ENCODE results near the gene ZNF41. TPM values are rescaled to one million over a fixed set of nuclear protein-coding genes. Genes with fewer than 3 reads are reported as not detected.
"Not testable (repeated sequence)": the region's sequence is repeated elsewhere in the genome, so short reads cannot be mapped to it uniquely, and the experiment has no call there.

Gene ZNF41
- total RNA-seq, 8 experiments from 2014 or later = 3.7 to 9.8 (median 5.7) TPM

- Histone ChIP-seq H3K4me3 (no peak overlapping the region), H3K27ac (no peak overlapping the region), H3K4me1 (replicated peaks in 1 of 2) (peaks cover 3 to 8% of the 10 kb centered on the region in 2 donors)
- in situ Hi-C loops (cut with MboI; ENCODE audit: low pct_unique_long_range_greater_than_20kb in 2 of 9, low sequenced_read_pairs in 9 of 9, unreplicated experiment in 9 of 9) = loop anchor here in 6 of 9 experiments (25.0 kb wide), 2 partner anchors 295 to 320 kb away; partner anchors contain the start of genes CDK16 (in 4 of the 6) and UBA1 (in 2 of the 6)
- WGBS, 10 experiments = 0 to 88% (median 60%) methylated on average over 1 to 2 of the region's 2 CpGs; no CpG with 5 or more reads in 6 of the 10 experiments
- ATAC-seq (replicated peaks in 6 of 8) = no peak
Measured at GRCh38 chrX:47507153-47507867, 24.3 kb upstream of the ZNF41 start.

GRCh38 chrX:47503151-47503550, 20.1 kb upstream of the ZNF41 start:
- in situ Hi-C loops (cut with MboI; ENCODE audit: low pct_unique_long_range_greater_than_20kb in 2 of 9, low sequenced_read_pairs in 9 of 9, unreplicated experiment in 9 of 9) = loop anchor here in 6 of 9 experiments (25.0 kb wide), 2 partner anchors 291 to 316 kb away; partner anchors contain the start of genes CDK16 (in 4 of the 6) and UBA1 (in 2 of the 6)
- 24% methylated on average over 3 of the region's 5 CpGs; no CpG with 5 or more reads in 9 of the 10 experiments for WGBS, 10 experiments
- peak in 5 of 8 experiments; percentile 46 to 57 (median 49) for ATAC-seq (replicated peaks in 6 of 8)
- Histone ChIP-seq H3K4me3 (no peak overlapping the region), H3K4me1 (replicated peaks in 1 of 2) (peaks cover 17 to 26% of the 10 kb centered on the region in 2 donors), H3K27ac (no peak overlapping the region)

- 10 to 100% (median 56%) methylated on average over 1 to 4 of the region's 7 CpGs; no CpG with 5 or more reads in 5 of the 10 experiments for WGBS, 10 experiments
- peaks cover 17 to 26% of the 10 kb centered on the region in 2 donors for H3K4me1 ChIP-seq (replicated peaks in 1 of 2)
- no peak overlapping the region for H3K27ac ChIP-seq
- in situ Hi-C loops (cut with MboI; ENCODE audit: low pct_unique_long_range_greater_than_20kb in 2 of 9, low sequenced_read_pairs in 9 of 9, unreplicated experiment in 9 of 9) = loop anchor here in 6 of 9 experiments (25.0 kb wide), 2 partner anchors 290 to 315 kb away; partner anchors contain the start of genes CDK16 (in 4 of the 6) and UBA1 (in 2 of the 6)
- peak in 5 of 8 experiments; percentile 61 to 85 (median 74) for ATAC-seq (replicated peaks in 6 of 8)
- no peak overlapping the region for H3K4me3 ChIP-seq
Measured at GRCh38 chrX:47502316-47503125, 19.5 kb upstream of the ZNF41 start.

- in situ Hi-C loops (cut with MboI; ENCODE audit: low pct_unique_long_range_greater_than_20kb in 2 of 9, low sequenced_read_pairs in 9 of 9, unreplicated experiment in 9 of 9) = loop anchor here in 6 of 9 experiments (25.0 kb wide), 2 partner anchors 289 to 314 kb away; partner anchors contain the start of genes CDK16 (in 4 of the 6) and UBA1 (in 2 of the 6)
- Histone ChIP-seq H3K27ac (peak overlapping the region in 1 of 2 donors; percentile 20), H3K4me3 (no peak overlapping the region), H3K4me1 (replicated peaks in 1 of 2) (peaks cover 17 to 26% of the 10 kb centered on the region in 2 donors)
- peak; percentile 16 to 81 (median 45) for ATAC-seq (replicated peaks in 6 of 8)
- 0 to 71% (median 10%) methylated on average over 1 to 7 of the region's 7 CpGs; no CpG with 5 or more reads in 1 of the 10 experiments for WGBS, 10 experiments
Measured at GRCh38 chrX:47501226-47502074, 18.4 kb upstream of the ZNF41 start.

GRCh38 chrX:47500554-47500953, 17.5 kb upstream of the ZNF41 start:
- ATAC-seq (replicated peaks in 6 of 8) = no peak
- Histone ChIP-seq H3K4me3 (no peak overlapping the region), H3K27ac (no peak overlapping the region), H3K4me1 (replicated peaks in 1 of 2) (peaks cover 17 to 26% of the 10 kb centered on the region in 2 donors)
- in situ Hi-C loops (cut with MboI; ENCODE audit: low pct_unique_long_range_greater_than_20kb in 2 of 9, low sequenced_read_pairs in 9 of 9, unreplicated experiment in 9 of 9) = loop anchor here in 6 of 9 experiments (25.0 kb wide), 2 partner anchors 288 to 313 kb away; partner anchors contain the start of genes CDK16 (in 4 of the 6) and UBA1 (in 2 of the 6)
- WGBS, 10 experiments = 19 to 100% (median 80%) methylated on average over 1 to 5 of the region's 5 CpGs; no CpG with 5 or more reads in 5 of the 10 experiments

- in situ Hi-C loops (cut with MboI; ENCODE audit: low pct_unique_long_range_greater_than_20kb in 2 of 9, low sequenced_read_pairs in 9 of 9, unreplicated experiment in 9 of 9) = no loop called here
- Histone ChIP-seq H3K27ac (no peak overlapping the region), H3K4me3 (no peak overlapping the region), H3K4me1 (replicated peaks in 1 of 2) (peaks cover 17 to 26% of the 10 kb centered on the region in 2 donors)
- peak in 2 of 8 experiments; percentile 23 to 24 for ATAC-seq (replicated peaks in 6 of 8)
- 44 to 77% (median 60%) methylated on average over 1 to 3 of the region's 3 CpGs; no CpG with 5 or more reads in 7 of the 10 experiments for WGBS, 10 experiments
Measured at GRCh38 chrX:47499293-47499692, 16.3 kb upstream of the ZNF41 start.

- 43 to 51% methylated on average over 2 of the region's 4 CpGs; no CpG with 5 or more reads in 8 of the 10 experiments for whole genome bisulfite sequencing, 10 experiments
- in situ Hi-C loops (cut with MboI; ENCODE audit: low pct_unique_long_range_greater_than_20kb in 2 of 9, low sequenced_read_pairs in 9 of 9, unreplicated experiment in 9 of 9) = no loop called here
- H3K4me1 ChIP-seq (replicated peaks in 1 of 2) = peaks cover 17 to 26% of the 10 kb centered on the region in 2 donors
Measured at GRCh38 chrX:47498411-47498810, 15.4 kb upstream of the ZNF41 start.

GRCh38 chrX:47497271-47497888, 14.4 kb upstream of the ZNF41 start:
- in situ Hi-C loops (cut with MboI; ENCODE audit: low pct_unique_long_range_greater_than_20kb in 2 of 9, low sequenced_read_pairs in 9 of 9, unreplicated experiment in 9 of 9) = no loop called here

More at GRCh38 chrX:47498411-47498810, 15.4 kb upstream of the ZNF41 start:
- no peak for ATAC-seq (replicated peaks in 6 of 8)
- Histone ChIP-seq H3K4me3 (no peak overlapping the region), H3K27ac (no peak overlapping the region)

GRCh38 chrX:47492133-47492532, 9.1 kb upstream of the ZNF41 start:
- H3K4me3 ChIP-seq; ATAC-seq (replicated peaks in 6 of 8); H3K4me1 ChIP-seq (replicated peaks in 1 of 2); in situ Hi-C loops (cut with MboI; ENCODE audit: low pct_unique_long_range_greater_than_20kb in 2 of 9, low sequenced_read_pairs in 9 of 9, unreplicated experiment in 9 of 9); H3K27ac ChIP-seq: not testable (repeated sequence)
- 50 to 68% (median 57%) methylated on average over 1 to 2 of the region's 4 CpGs; no CpG with 5 or more reads in 7 of the 10 experiments for WGBS, 10 experiments

More at GRCh38 chrX:47497271-47497888, 14.4 kb upstream of the ZNF41 start:
- no peak overlapping the region for H3K4me3 ChIP-seq
- 0 to 100% (median 80%) methylated on average over 1 to 2 of the region's 2 CpGs; no CpG with 5 or more reads in 1 of the 10 experiments for WGBS, 10 experiments
- peaks cover 14 to 19% of the 10 kb centered on the region in 2 donors for H3K4me1 ChIP-seq (replicated peaks in 1 of 2)
- no peak for ATAC-seq (replicated peaks in 6 of 8)
- no peak overlapping the region for H3K27ac ChIP-seq

GRCh38 chrX:47489507-47490275, 6.7 kb upstream of the ZNF41 start:
- no peak overlapping the region for H3K4me3 ChIP-seq
- WGBS, 10 experiments = 43 to 100% (median 100%) methylated on average over 1 to 5 of the region's 6 CpGs; no CpG with 5 or more reads in 5 of the 10 experiments
- H3K4me1 ChIP-seq (replicated peaks in 1 of 2) = peaks cover 0 to 6% of the 10 kb centered on the region in 2 donors
- in situ Hi-C loops (cut with MboI; ENCODE audit: low pct_unique_long_range_greater_than_20kb in 2 of 9, low sequenced_read_pairs in 9 of 9, unreplicated experiment in 9 of 9) = no loop called here
- no peak for ATAC-seq (replicated peaks in 6 of 8)
- H3K27ac ChIP-seq = no peak overlapping the region

- no peak for ATAC-seq (replicated peaks in 6 of 8)
- Histone ChIP-seq H3K4me3 (peak overlapping the region in 3 of 5 donors; percentile 65 to 92 (median 66)), H3K27ac (no peak overlapping the region), H3K4me1 (replicated peaks in 1 of 2) (peaks cover 0 to 8% of the 10 kb centered on the region in 2 donors)
- in situ Hi-C loops (cut with MboI; ENCODE audit: low pct_unique_long_range_greater_than_20kb in 2 of 9, low sequenced_read_pairs in 9 of 9, unreplicated experiment in 9 of 9) = no loop called here
- 40 to 57% (median 50%) methylated on average over 1 to 2 of the region's 2 CpGs; no CpG with 5 or more reads in 7 of the 10 experiments for WGBS, 10 experiments
Measured at GRCh38 chrX:47484885-47485284, 1.9 kb upstream of the ZNF41 start.
